Cerebellar cortex (tissue), 1 donor: ENCODE data around the gene TMEM182.

Experiments used
- DNase-seq: peaks from one replicate; pipeline ENCODE4 v3.0.0-alpha.2; 2015; ENCODE audit warnings: low spot score

Gene TMEM182

GRCh38 chr2:102761763-102762162 is at the start of gene TMEM182:
Gene TMEM182, plus strand, starts transcription at chr2:102762031. Its CDS starts 187 bp downstream, at chr2:102762218.
- DNase-seq, result no peak

GRCh38 chr2:102717308-102718018 is 44.4 kb upstream of the TMEM182 start:
- DNase-seq, result no peak

- no peak for DNase-seq
Observed at GRCh38 chr2:102718387-102719316, 43.2 kb upstream of the TMEM182 start.

GRCh38 chr2:102724016-102724490 is 37.8 kb upstream of the TMEM182 start:
- no peak for DNase-seq

- DNase-seq, result no peak
Observed at GRCh38 chr2:102724553-102724952, 37.3 kb upstream of the TMEM182 start.

- no peak for DNase-seq
Observed at GRCh38 chr2:102726128-102727087, 35.4 kb upstream of the TMEM182 start.

GRCh38 chr2:102735416-102736109 is 26.3 kb upstream of the TMEM182 start:
- DNase-seq, result peak; percentile 55

- peak; percentile 46 for DNase-seq
Observed at GRCh38 chr2:102736110-102736409, 25.8 kb upstream of the TMEM182 start.

- peak; percentile 70 for DNase-seq
Observed at GRCh38 chr2:102736410-102737409, 25.1 kb upstream of the TMEM182 start.

GRCh38 chr2:102737431-102737830 is 24.4 kb upstream of the TMEM182 start:
- DNase-seq, result no peak

GRCh38 chr2:102743259-102743658 is 18.6 kb upstream of the TMEM182 start:
- DNase-seq, result no peak

GRCh38 chr2:102748107-102748506 is 13.7 kb upstream of the TMEM182 start:
- no peak for DNase-seq

- DNase-seq, result no peak
Observed at GRCh38 chr2:102749938-102750337, 11.9 kb upstream of the TMEM182 start.

- peak; percentile 82 for DNase-seq
Observed at GRCh38 chr2:102753563-102754159, 8.2 kb upstream of the TMEM182 start.

GRCh38 chr2:102754456-102755145 is 7.2 kb upstream of the TMEM182 start:
- DNase-seq, result no peak

GRCh38 chr2:102755284-102755683 is 6.5 kb upstream of the TMEM182 start:
- no peak for DNase-seq

GRCh38 chr2:102758439-102758838 is 3.4 kb upstream of the TMEM182 start:
- peak; percentile 52 for DNase-seq

- DNase-seq, result no peak
Observed at GRCh38 chr2:102764083-102764482, 2.3 kb downstream of the TMEM182 start.

GRCh38 chr2:102765061-102765460 is 3.2 kb downstream of the TMEM182 start:
- DNase-seq, result no peak
